ENCODE data around the gene TBPL1.
"Not testable (repeated sequence)": the region's sequence is repeated elsewhere in the genome, so short reads cannot be mapped to it uniquely, and the experiment has no call there.

Gene TBPL1

GRCh38 chr6:133952815-133953633, at the start of gene TBPL1:
Gene TBPL1 (plus strand): TSS chr6:133953224. CDS start chr6:133980126, 26,902 bp downstream.
- FAIRE-seq (no peak), DNase-seq (ENCODE audit: low spot score) (peak; percentile 93)

- FAIRE-seq (no peak), DNase-seq (ENCODE audit: low spot score) (no peak)
Observed at GRCh38 chr6:133903855-133904254, 49.2 kb upstream of the TBPL1 start.

GRCh38 chr6:133906050-133906449, 47.0 kb upstream of the TBPL1 start:
- FAIRE-seq = no peak
- no peak for DNase-seq (ENCODE audit: low spot score)

GRCh38 chr6:133916650-133917151, 36.3 kb upstream of the TBPL1 start:
- FAIRE-seq (no peak), DNase-seq (ENCODE audit: low spot score) (peak; percentile 67)

- DNase-seq (ENCODE audit: low spot score) (no peak), FAIRE-seq (no peak)
Observed at GRCh38 chr6:133917781-133918180, 35.2 kb upstream of the TBPL1 start.

- FAIRE-seq = no peak
Observed at GRCh38 chr6:133918208-133918930, 34.7 kb upstream of the TBPL1 start.

GRCh38 chr6:133919362-133919761, 33.7 kb upstream of the TBPL1 start:
- no peak for DNase-seq (ENCODE audit: low spot score)
- no peak for FAIRE-seq

More at GRCh38 chr6:133918208-133918930, 34.7 kb upstream of the TBPL1 start:
- DNase-seq (ENCODE audit: low spot score) = no peak

- DNase-seq (ENCODE audit: low spot score) (peak; percentile 71), FAIRE-seq (no peak)
Observed at GRCh38 chr6:133921249-133921859, 31.7 kb upstream of the TBPL1 start.

- DNase-seq (ENCODE audit: low spot score) (peak; percentile 63), FAIRE-seq (peak; percentile 44)
Observed at GRCh38 chr6:133923938-133924593, 29.0 kb upstream of the TBPL1 start.

- not testable (repeated sequence) for DNase-seq (ENCODE audit: low spot score); FAIRE-seq
Observed at GRCh38 chr6:133931221-133931620, 21.8 kb upstream of the TBPL1 start.

- FAIRE-seq; DNase-seq (ENCODE audit: low spot score): not testable (repeated sequence)
Observed at GRCh38 chr6:133936352-133936751, 16.7 kb upstream of the TBPL1 start.

GRCh38 chr6:133937909-133938308, 15.1 kb upstream of the TBPL1 start:
- no peak for DNase-seq (ENCODE audit: low spot score)
- FAIRE-seq = no peak

- FAIRE-seq (no peak), DNase-seq (ENCODE audit: low spot score) (no peak)
Observed at GRCh38 chr6:133938533-133938932, 14.5 kb upstream of the TBPL1 start.

- FAIRE-seq = no peak
Observed at GRCh38 chr6:133939778-133940667, 13.0 kb upstream of the TBPL1 start.

GRCh38 chr6:133945158-133945557, 7.9 kb upstream of the TBPL1 start:
- DNase-seq (ENCODE audit: low spot score) (no peak), FAIRE-seq (no peak)

More at GRCh38 chr6:133939778-133940667, 13.0 kb upstream of the TBPL1 start:
- no peak for DNase-seq (ENCODE audit: low spot score)

GRCh38 chr6:133947302-133947900, 5.6 kb upstream of the TBPL1 start:
- DNase-seq (ENCODE audit: low spot score) (no peak), FAIRE-seq (no peak)

- no peak for DNase-seq (ENCODE audit: low spot score)
- FAIRE-seq = no peak
Observed at GRCh38 chr6:133948472-133948871, 4.6 kb upstream of the TBPL1 start.

GRCh38 chr6:133951227-133951626, 1.8 kb upstream of the TBPL1 start:
- FAIRE-seq (no peak), DNase-seq (ENCODE audit: low spot score) (no peak)

GRCh38 chr6:133951881-133952814, 876 bp upstream of the TBPL1 start:
- peak; percentile 72 for DNase-seq (ENCODE audit: low spot score)
- FAIRE-seq = no peak

All from urothelium cell line (cell line).